Measurements from ENCODE around the gene B9D2. TPM values are rescaled to one million over a fixed set of nuclear protein-coding genes. Genes with fewer than 3 reads are reported as not detected.

Gene B9D2
- polyA plus RNA-seq, 3 donors, result 5.8 to 10.4 (median 9.4) TPM

- no peak for DNase-seq (ENCODE audit: extremely low read depth in 1 of 11, low read depth in 9 of 11, low spot score in 4 of 11)
These were observed 22.1 kb downstream of the B9D2 start for GRCh38 chr19:41341669-41342490.

- no peak for DNase-seq (ENCODE audit: extremely low read depth in 1 of 11, low read depth in 9 of 11, low spot score in 4 of 11)
These were observed 24.0 kb downstream of the B9D2 start for GRCh38 chr19:41339936-41340335.

GRCh38 chr19:41335467-41335866, 28.5 kb downstream of the B9D2 start:
- DNase-seq (ENCODE audit: extremely low read depth in 1 of 11, low read depth in 9 of 11, low spot score in 4 of 11), result no peak

GRCh38 chr19:41334793-41335192, 29.2 kb downstream of the B9D2 start:
- DNase-seq (ENCODE audit: extremely low read depth in 1 of 11, low read depth in 9 of 11, low spot score in 4 of 11), result no peak

GRCh38 chr19:41332468-41332867, 31.5 kb downstream of the B9D2 start:
- DNase-seq (ENCODE audit: extremely low read depth in 1 of 11, low read depth in 9 of 11, low spot score in 4 of 11), result no peak

GRCh38 chr19:41332000-41332399, 31.9 kb downstream of the B9D2 start:
- no peak for DNase-seq (ENCODE audit: extremely low read depth in 1 of 11, low read depth in 9 of 11, low spot score in 4 of 11)

GRCh38 chr19:41330946-41331678, 32.8 kb downstream of the B9D2 start:
- DNase-seq (ENCODE audit: extremely low read depth in 1 of 11, low read depth in 9 of 11, low spot score in 4 of 11), result no peak

GRCh38 chr19:41330481-41330880, 33.5 kb downstream of the B9D2 start:
- no peak for DNase-seq (ENCODE audit: extremely low read depth in 1 of 11, low read depth in 9 of 11, low spot score in 4 of 11)

- no peak for DNase-seq (ENCODE audit: extremely low read depth in 1 of 11, low read depth in 9 of 11, low spot score in 4 of 11)
These were observed 35.1 kb downstream of the B9D2 start for GRCh38 chr19:41328842-41329225.

- DNase-seq (ENCODE audit: extremely low read depth in 1 of 11, low read depth in 9 of 11, low spot score in 4 of 11), result no peak
These were observed 35.6 kb downstream of the B9D2 start for GRCh38 chr19:41328157-41328841.

- DNase-seq (ENCODE audit: extremely low read depth in 1 of 11, low read depth in 9 of 11, low spot score in 4 of 11), result no peak
These were observed 36.3 kb downstream of the B9D2 start for GRCh38 chr19:41327576-41328156.

- no peak for DNase-seq (ENCODE audit: extremely low read depth in 1 of 11, low read depth in 9 of 11, low spot score in 4 of 11)
These were observed 36.8 kb downstream of the B9D2 start for GRCh38 chr19:41327076-41327575.

- no peak for DNase-seq (ENCODE audit: extremely low read depth in 1 of 11, low read depth in 9 of 11, low spot score in 4 of 11)
These were observed 37.8 kb downstream of the B9D2 start for GRCh38 chr19:41325947-41326706.

- no peak for DNase-seq (ENCODE audit: extremely low read depth in 1 of 11, low read depth in 9 of 11, low spot score in 4 of 11)
These were observed 38.4 kb downstream of the B9D2 start for GRCh38 chr19:41325640-41325946.

- DNase-seq (ENCODE audit: extremely low read depth in 1 of 11, low read depth in 9 of 11, low spot score in 4 of 11), result no peak
These were observed 38.9 kb downstream of the B9D2 start for GRCh38 chr19:41324921-41325639.

GRCh38 chr19:41324231-41324702, 39.7 kb downstream of the B9D2 start:
- no peak for DNase-seq (ENCODE audit: extremely low read depth in 1 of 11, low read depth in 9 of 11, low spot score in 4 of 11)

GRCh38 chr19:41323430-41324125, 40.4 kb downstream of the B9D2 start:
- DNase-seq (ENCODE audit: extremely low read depth in 1 of 11, low read depth in 9 of 11, low spot score in 4 of 11), result no peak

- no peak for DNase-seq (ENCODE audit: extremely low read depth in 1 of 11, low read depth in 9 of 11, low spot score in 4 of 11)
These were observed 40.9 kb downstream of the B9D2 start for GRCh38 chr19:41323023-41323422.
